Inferior parietal cortex (tissue), 1 donor: ENCODE measurements around the gene DNAJB5.
A peak's percentile ranks its signal among the peaks of the same experiment; 100 is the strongest.

Source experiments
- DNase-seq: peaks from one replicate; pipeline ENCODE4 v3.0.0-alpha.2; 2016; ENCODE audit errors: extremely low spot score

The DNAJB5 gene

DNA sequence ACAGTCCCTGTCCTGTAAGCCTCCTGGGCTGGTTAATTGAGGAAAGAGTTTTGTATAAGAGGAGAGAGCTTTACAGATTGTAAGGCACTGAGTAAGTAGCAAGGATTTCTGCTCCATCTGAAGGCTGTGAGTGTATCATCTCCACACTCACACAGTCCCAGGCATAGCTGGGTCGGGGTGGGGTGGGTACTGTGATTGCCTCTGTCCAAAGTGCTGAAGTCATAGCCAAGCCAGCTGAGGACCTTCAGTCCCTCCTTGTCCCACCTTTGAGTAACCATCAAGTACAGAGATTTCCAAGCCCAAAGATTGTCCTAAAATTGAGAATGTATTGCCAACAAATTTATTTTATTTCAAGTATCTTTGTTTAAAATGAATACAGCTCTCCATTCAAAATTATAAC, 5.5 kb upstream of the DNAJB5 start:
- no peak for DNase-seq

DNA sequence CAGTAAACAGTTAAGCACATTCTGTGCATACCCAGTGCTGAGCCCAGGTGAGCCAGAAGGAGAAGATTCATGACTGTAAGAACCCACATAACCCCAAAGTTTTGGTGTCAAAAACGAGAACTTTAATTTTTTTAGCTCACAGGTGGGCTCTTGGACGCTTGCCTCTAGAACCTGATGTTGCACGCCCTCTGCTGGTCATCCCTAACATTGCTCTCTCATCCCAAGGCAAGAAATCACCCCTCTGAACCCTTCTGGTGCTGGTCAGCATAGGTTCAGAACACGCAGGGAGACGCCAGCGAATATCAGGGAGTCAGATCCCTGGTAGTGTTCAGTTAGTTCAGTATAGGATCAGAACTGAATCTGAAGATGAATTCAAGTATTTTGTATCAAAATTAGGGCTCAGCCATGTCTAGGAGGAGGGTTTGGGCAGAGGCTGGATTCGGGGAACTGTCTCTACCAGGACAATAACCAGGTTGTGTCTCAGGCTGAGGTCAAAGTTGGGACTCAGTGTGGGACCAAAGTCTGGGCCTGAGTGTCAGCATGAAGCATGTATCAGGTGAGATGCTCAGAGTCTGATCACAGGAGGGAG, 4.1 kb upstream of the DNAJB5 start:
- DNase-seq = peak; percentile 80

DNA sequence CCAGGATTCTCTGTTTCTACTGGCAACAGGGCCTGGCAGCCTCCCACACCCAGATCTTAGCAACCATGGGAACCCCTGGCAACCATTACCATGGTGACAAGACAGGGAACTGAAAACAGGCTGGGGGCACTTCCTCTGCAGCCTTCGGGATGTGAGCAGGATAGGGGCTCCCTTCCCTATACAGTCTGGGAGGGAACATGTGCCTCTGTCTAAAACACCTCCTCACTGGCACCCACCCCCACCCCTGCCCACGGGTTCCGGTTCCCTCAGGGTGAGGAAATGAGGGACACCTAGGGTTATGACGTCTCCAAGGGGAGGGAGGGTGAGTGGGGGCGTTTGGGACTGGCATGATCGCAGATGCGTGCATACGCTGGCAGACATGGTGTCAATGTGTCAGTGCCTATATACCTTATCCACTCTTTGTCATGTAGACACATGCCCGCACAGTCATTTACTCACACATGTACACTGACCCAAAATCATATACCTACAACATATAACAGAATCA, 3.0 kb upstream of the DNAJB5 start:
- DNase-seq = peak; percentile 73

DNA sequence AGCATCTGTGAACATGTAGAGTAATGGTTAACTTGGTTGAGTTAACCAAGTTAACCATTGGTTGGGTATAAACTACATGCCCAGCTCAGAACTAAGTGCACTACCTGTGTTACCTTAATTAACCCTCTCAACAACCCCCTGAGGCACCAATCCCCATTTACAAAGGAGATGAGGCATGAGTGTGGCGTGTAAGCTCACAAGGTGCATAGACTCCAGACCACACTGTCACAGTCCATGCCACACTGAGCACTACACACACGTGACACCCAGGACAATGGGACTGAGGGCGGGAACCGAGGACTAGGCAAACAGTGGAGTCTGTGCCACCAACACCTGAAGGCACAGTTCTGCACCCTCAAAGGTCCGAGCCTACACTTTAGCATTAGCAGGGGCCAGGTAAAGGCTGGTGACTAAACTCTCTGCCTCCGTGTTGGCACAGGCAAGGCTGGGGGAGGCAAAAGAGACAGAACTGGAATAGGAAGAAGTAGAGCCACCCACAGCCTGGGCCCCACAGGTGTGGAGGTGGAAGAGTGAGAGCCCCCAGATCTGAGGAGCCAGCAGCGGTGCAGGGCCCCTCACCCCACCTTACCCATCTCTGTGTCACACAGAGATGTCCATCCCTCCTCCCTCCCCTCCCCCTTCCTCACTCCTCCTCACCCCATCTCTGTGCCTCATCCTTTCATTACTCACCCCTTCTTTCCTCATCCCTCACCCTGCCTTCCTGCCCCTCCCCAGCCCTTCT, 2.2 kb upstream of the DNAJB5 start:
- no peak for DNase-seq

DNA sequence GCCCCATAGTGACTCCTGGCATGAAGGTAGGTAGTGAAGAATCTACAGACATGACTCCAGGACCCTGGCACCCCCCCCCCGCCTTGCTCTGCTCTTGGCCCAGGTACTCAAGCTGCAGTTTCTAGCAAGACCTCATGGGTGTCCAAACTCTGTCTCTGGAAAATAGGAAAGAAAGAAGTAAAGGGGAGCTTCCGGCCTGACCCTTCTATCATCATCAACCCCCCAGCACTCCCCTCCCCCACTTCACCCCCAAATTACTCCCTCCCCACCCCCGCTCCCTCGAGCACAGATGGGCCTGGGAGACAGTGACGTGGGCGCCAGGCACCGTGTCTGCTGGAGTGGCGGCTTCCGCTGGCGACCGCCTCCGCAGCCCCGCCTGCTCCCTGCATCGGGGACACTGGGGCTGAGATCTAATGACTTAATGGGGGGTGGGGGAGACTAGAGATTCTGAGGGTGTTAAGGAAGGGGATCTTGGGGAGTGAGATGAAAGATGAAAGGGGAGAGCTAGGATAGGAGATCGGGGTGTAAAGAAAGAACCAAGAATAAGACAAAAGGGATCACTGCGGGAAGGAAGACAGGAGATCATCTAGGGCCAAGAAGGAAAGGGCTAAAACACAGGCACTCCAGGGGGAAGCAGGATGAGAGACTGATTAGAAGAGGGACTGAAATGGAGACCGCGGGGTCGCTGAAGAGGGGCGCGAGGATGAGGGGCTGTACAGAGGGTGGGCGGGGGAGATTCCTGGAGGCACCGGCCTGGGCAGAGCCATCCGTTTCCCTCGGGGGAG, 1.1 kb upstream of the DNAJB5 start:
- DNase-seq = no peak

DNA sequence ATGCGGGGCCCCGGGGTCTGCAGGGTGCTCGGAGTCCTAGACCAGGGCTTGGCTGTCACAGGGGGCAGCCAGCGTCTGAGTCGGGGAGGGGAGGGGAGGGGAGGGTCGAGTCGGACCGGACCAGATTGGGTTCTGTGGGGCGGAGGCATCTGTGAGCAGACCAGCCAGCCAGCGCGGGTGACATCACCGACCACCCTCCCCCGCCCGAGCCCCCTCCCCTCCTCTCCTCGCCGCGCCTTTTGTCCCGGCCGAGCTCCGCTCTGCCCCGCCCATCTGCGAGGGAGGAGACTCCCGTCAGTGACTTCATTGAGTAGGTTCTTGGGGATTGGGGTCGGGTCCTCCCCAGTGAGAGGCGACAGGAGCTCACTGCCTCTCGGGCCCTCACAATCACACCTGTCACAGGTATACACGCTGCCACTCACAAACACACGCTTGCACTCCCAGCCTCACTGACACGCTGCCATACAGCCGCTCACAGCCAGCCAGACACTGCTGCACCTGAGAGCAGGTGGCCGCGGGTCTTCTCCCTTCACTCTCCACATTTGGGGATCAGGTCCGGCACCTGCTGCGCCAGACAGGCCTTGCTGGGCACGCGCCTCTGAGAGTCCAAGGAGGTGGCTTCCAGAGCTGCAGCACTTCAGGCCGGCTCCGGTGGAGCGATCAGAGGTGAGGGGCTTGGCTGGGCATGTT, 546 bp downstream of the DNAJB5 start:
- no peak for DNase-seq

DNA sequence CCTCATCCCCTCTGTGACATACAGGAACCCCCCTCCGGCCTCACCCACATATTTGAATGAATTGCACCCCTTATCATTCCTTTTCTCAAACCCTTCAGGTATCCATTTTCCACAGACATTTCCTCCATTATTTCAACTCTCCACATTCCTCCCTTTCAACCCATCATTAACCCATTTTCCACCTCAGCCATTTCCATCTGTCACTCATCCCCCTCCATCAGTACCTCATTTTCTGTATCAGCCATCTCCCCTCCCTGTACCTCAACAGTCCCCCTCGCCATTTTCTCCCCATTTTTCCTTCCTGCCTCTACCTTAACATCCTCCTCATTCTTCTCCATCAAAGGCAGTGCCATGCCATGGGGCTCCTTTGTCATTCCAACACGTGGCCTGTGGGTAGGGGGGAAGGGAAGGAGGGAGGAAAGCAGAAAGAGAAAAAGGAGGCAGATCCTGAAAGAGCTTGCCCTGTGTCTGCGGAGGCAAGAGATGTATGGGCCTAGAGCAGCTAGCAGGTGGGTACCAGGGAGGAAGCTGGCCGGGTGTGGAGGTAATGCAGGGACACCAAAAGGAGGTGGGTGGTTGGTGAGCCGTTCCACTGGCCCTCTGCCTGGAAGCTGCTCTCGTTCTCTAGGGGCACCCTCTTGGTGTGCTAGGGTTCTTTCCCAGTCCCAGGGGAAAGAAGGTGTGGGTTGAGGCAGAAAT, 1.5 kb downstream of the DNAJB5 start:
- no peak for DNase-seq

DNA sequence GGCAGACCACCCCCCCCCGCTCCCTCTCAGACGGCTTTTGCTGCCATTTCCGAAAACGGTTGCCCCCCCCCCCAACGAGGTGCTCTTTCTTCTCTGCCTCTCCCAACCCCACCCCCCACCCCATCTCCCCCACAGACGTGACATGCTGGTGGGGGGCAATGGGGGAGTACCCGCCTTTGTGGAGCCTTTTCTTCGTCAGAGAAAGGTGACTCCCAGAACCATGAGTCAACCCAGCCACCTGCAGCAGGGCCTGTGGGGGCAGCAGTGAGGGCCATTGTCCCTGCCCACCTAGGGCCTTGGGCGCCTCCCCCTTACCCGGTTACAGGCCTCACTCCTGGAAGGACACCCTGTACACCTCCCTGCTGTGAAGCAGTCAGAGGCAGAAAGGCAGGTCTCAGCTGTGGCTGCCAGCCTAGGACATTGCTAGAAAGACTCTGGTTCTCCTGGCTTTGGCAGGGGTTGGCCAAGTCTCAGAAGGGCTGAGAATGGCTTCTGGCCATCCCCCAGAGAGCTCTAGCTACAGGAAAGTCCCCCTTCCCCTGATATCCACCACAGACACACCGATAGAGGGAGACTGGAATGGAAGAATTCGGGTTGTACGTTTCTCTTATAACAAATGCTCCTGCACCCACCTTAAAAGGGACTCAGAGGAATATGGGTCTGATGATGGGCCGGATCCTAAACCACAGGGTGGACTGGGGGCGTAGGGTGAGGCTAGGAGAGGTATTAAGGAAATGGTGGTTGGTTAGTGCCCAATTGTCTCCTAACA, 2.2 kb downstream of the DNAJB5 start:
- DNase-seq = no peak

DNA sequence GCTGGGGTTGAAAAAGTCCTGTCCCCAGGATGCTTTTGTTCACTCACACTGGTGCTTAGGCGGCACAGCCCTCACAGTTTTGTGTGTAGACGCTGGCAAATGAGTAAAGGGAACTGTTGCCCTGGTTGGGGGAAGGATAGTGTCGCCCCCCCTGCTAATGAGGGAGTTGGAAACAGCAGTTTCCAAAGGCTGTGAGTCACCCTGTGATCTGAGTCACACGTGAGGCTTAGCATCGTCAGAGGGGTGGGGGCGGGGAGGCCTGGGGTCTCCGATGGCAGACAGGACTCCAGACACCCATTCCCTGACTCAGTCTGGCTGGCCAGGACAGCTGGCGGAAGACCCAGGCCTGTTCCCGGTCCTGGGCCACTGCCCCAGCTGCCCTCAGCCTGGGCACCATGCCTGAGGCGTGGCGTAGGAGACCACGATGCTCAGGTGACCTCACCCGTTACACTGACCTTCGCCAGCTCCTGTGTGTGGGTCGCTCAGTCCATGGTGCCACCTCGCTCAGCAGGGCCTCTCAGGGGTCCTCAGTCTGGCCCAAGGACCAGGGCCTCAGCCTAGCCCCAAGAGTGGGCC, 2.9 kb downstream of the DNAJB5 start:
- no peak for DNase-seq

DNA sequence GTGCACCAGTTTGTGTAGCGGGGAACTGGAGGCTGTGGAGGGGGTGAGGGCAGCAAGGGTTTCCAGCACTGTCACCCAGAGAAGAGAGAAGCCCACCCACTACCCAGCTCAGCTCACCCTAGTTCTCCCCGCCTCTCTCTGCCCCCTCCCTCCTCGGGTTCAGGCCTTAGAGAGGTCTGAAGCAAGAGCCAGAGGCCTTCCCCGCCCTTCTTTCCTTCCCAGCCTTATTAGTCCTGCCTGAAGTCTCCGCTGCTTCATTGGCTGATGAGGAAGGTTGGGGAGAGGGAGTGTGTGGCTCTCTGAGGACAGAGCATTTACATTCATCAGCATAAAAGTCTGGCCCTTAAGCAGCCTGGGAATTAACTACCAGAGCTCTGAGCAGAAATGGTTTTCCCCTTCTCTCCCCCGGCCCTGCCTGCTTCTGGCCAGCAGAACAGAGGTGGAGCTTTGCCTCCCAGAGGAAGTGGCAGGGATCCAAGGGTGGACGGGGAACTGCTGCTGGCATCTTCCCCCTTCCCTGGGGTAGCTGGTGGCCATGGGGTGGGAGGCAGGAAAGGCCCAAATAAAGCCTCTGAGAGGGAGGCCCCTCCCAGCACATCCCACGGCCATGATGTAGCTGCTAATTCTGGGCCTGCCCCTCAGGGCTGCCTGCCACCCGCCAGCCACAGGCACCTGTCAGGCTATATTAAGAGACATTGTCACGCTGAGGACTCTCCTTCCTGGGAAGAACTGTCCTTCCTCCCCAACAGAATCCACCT, 4.1 kb downstream of the DNAJB5 start:
- no peak for DNase-seq

DNA sequence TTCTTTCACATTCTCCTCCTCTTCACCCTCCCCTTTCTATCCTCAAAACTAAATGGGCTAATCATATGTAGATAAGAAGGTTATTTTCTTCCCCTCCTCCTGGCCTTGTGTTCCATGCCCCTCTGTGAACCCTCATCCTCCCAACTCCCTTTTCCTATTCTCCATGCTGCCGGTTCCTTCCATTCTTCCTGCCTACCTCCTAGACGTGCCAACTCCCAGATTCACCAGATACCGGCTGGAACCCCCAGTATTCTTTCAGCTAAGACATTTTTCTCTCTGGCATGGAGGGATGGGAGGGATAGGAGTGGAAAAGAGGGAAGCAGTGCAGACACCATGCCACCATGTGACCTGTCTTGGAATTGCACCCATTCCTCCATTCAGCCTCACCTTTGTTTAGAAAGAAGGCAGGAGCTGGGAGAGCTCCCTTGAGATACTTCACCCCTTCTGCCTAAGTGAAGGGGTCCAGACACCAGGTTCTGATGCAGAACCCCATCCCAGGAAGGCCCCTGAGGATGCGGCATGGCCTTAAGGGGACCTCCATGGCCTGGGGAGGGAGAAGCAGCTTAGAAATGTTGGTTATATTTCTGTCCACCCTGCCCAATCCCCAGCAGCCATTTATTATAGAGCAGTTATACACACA, 4.8 kb downstream of the DNAJB5 start:
- peak; percentile 67 for DNase-seq

DNA sequence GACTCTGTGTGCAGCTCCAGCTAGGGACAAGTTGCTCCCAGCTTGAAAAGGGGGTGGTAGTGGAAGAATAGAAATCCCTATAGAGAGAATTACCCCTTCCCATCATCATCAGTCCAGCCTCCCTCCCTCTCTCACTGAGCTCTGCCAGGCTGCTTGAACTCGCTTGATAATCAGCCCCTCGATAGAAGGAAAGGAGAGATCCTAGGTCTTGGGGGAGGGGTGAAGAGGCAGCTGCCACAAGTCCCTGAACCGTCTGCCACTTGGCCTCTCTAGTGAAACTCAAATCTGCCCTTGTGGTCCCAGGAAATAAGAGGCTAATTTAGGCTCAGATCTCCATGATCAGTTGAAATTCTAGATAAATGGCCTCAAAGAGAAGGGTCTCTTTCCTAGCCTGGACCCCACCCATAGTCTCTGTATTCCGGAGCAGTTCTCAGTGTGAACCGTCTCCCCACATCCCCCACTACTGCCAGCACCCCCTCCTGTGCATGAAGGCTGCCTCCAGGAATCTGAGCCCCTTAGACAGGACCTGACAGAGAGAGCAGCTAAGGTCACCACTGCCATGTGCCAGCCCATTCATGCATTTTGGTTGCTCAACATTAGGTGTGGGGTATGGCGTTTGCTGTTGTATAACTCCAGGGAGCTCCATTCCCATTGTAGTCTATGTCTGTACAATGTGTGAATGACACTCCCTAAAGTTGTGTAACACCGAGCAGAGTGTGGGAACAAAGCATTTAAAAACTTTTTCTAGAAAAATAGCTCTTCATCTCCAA, 5.5 kb downstream of the DNAJB5 start:
- DNase-seq = no peak

DNA sequence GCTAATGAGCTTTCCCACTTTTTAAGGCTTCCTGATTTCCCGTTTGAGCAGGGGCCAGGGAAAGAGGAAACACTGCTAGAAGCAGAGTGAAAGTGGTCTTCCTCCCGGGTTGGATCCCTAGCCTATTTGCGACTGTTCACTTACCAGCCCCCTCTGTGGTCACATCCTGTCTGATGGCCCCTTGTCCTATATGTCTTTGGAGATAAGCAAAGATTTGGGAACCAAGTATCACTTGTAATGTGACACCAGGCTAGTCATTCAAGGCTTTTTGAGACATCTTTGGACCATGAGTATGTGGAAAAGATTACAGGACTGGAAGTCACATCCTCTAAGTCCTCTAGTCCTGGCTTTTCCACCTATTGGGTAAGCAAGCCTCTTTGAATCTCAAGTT, 6.1 kb downstream of the DNAJB5 start:
- DNase-seq = no peak

DNA sequence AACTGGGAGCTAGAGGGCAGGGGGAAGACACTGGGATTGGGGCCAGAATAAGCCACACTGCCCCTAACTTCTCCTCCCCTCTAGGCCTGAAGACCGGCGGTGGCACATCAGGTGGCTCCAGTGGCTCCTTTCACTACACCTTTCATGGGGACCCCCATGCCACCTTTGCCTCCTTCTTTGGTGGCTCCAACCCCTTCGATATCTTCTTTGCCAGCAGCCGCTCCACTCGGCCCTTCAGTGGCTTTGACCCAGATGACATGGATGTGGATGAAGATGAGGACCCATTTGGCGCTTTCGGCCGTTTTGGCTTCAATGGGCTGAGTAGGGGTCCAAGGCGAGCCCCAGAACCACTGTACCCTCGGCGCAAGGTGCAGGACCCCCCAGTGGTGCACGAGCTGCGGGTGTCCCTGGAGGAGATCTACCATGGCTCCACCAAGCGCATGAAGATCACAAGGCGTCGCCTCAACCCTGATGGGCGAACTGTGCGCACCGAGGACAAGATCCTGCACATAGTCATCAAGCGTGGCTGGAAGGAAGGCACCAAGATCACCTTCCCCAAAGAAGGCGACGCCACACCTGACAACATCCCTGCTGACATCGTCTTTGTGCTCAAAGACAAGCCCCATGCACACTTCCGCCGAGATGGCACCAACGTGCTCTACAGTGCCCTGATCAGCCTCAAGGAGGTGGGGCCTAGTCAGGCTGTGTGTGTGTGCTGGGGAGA, 6.8 kb downstream of the DNAJB5 start:
- DNase-seq = no peak

DNA sequence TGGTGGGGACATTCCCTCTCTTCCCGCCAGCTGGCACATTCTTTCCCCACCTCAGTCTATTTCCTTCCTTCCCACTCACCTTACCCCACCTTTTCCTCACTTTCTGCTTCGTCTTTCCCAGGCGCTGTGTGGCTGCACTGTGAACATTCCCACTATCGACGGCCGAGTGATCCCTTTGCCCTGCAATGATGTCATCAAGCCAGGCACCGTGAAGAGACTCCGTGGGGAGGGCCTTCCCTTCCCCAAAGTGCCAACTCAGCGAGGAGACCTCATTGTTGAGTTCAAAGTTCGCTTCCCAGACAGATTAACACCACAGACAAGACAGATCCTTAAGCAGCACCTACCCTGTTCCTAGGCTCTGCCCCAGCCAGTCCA, 7.3 kb downstream of the DNAJB5 start:
- DNase-seq = no peak

DNA sequence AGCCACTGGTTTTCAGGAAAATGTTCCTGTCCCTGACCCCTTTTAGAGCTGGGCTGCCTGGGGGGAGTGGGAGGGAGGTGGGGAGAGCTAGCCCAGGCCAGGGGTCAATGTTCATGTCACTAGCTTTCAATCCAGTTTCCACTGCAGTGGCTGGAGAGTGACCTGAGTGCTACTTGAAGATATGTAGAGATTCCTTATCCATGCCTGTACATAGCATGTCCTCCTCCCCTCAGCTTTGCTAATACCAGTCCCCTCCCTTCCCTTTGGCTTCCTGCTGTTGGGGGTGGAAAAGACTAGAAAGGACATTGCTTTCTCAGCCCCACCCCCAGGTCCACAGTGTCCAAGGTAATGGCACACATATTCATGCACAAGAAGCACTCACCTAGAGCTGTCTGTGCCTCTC, 7.8 kb downstream of the DNAJB5 start:
- DNase-seq = no peak

DNA sequence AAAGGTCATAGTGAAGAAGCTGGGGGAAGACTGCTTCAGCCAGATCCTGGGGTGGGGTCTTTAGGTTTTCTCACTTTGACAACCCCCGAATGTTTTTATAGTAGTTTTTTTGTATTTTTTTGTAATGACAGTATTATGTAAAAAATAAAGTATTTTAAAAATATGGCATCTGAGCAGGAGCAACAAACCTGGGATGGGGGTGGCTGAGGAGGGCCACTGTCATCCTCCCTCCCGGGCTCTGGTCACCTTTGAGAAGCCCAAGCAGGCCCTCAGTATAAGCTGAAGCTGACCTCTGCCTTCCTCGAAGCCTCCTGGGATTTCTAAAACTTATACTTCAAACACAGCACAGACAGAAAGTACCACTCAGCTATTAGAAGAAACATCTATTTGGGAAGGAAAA, 8.7 kb downstream of the DNAJB5 start:
- DNase-seq = no peak

DNA sequence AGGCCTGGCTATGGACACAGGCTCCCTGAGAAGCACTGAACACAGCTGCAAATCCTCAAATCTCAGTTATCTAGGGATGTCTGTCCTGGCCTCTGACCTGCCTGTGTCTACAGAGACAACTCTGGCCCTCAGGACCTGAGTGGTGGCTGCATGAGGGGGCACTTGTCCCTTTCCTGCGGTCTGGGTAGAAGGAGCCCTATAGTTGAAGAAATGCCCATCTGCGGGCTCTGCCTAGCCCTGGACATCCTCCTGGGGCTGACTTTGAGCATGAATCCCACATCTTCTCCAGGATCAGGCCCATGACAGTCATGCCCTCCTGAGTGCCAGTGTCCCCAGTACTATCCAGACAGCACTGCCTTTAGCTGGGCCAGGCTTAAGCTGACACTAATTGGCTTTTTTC, 10.0 kb downstream of the DNAJB5 start:
- no peak for DNase-seq
